IMR-90 (cell line): ENCODE measurements around the gene CC2D1A.

Source experiments
- BHLHE40 ChIP-seq: fragments of 150-350 bp; IDR thresholded peaks from 2 replicates; pipeline ENCODE4 v1.6.1; 2016; ENCODE audit warnings: mild to moderate bottlenecking, low read depth, low read length
- CEBPB ChIP-seq: IDR thresholded peaks from 2 replicates; pipeline ENCODE4 v1.6.1; 2012; ENCODE audit warnings: low read depth, low read length, improper control_type of control experiment
- CTCF ChIP-seq: conservative IDR thresholded peaks from 2 replicates; pipeline ENCODE4 v1.5.1; 2012; ENCODE audit warnings: mild to moderate bottlenecking, low read depth, low read length, improper control_type of control experiment
- ELK1 ChIP-seq: fragments of 150-350 bp; IDR thresholded peaks from 2 replicates; pipeline ENCODE4 v1.6.1; 2016; ENCODE audit warnings: low read depth, mild to moderate bottlenecking, low read length, moderate library complexity, borderline replicate concordance
- MAFK ChIP-seq: IDR thresholded peaks from 2 replicates; pipeline ENCODE4 v1.6.1; 2012; ENCODE audit warnings: low read depth, low read length, improper control_type of control experiment
- MXI1 ChIP-seq: IDR thresholded peaks from 2 replicates; pipeline ENCODE4 v1.6.1; 2012; ENCODE audit warnings: low read depth, mild to moderate bottlenecking, low read length, moderate library complexity, borderline replicate concordance
- POLR2A ChIP-seq: IDR thresholded peaks from 2 replicates; pipeline ENCODE4 v1.6.1; 2012; ENCODE audit warnings: mild to moderate bottlenecking, low read depth, low read length
- RAD21 ChIP-seq: IDR thresholded peaks from 2 replicates; pipeline ENCODE4 v1.6.1; 2012; ENCODE audit warnings: low read length, improper control_type of control experiment
- RCOR1 ChIP-seq: IDR thresholded peaks from 2 replicates; pipeline ENCODE4 v1.6.1; 2012; ENCODE audit warnings: mild to moderate bottlenecking, low read length, improper control_type of control experiment; ENCODE audit not compliant: insufficient replicate concordance
- RFX5 ChIP-seq: IDR thresholded peaks from 2 replicates; pipeline ENCODE4 v1.8.0; 2012; ENCODE audit warnings: low read depth, mild to moderate bottlenecking, low read length, moderate library complexity
- SMC3 ChIP-seq: fragments of 150-350 bp; IDR thresholded peaks from 2 replicates; pipeline ENCODE4 v1.6.1; 2016; ENCODE audit warnings: low read depth, mild to moderate bottlenecking, antibody characterized with exemption, low read length, moderate library complexity
- USF2 ChIP-seq: fragments of 150-350 bp; IDR thresholded peaks from 2 replicates; pipeline ENCODE4 v1.6.1; 2017; ENCODE audit warnings: mild to moderate bottlenecking, antibody characterized with exemption, low read length, low read depth

GRCh38 chr19:13974073-13974472, 68.1 kb downstream of the CC2D1A start:
- TF ChIP-seq CTCF (no peak), POLR2A (no peak), MXI1 (no peak), ELK1 (no peak), RAD21 (no peak), USF2 (no peak), RCOR1 (no peak), RFX5 (no peak), CEBPB (no peak), SMC3 (no peak), MAFK (no peak), BHLHE40 (no peak)
